ENCODE data around the gene ZNF490. TPM values are rescaled to one million over a fixed set of nuclear protein-coding genes. Genes with fewer than 3 reads are reported as not detected.
A peak's percentile ranks its signal among the peaks of the same experiment; 100 is the strongest.
"Not testable (repeated sequence)": the region's sequence is repeated elsewhere in the genome, so short reads cannot be mapped to it uniquely, and the experiment has no call there.

The ZNF490 gene
- total RNA-seq, 1 donor from 2014 or later = 5.2 TPM

DNA sequence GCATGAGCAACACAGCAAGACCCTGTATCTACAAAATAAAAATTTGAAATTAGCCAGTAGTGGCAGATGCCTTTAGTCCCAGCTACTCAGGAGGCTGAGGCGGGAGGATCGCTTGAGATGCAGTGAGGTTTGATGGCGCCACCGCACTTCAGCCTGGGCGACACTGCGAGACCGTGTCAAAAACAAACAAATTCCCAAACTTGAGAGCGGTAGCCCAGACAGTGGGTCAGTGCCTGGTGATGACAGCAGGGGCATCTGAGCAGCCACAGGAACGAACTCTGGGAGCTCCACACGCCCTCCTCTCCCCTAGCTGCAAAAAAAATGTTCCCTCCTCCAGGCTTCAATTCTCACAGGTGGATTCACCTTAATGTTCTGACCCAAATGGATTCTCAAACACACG, 14.1 kb downstream of the ZNF490 start:
- Histone ChIP-seq H3K4me1 (ENCODE audit: control insufficient read depth in 3 of 3, insufficient read depth in 3 of 3, low read length in 3 of 3) (no peaks in the 10 kb centered on the region), H3K27ac (ENCODE audit: low read depth, low read length) (no peak overlapping the region), H3K9me3 (ENCODE audit: control insufficient read depth in 3 of 3, low read length in 3 of 3) (no peaks in the 10 kb centered on the region), H3K36me3 (ENCODE audit: control insufficient read depth in 3 of 3, insufficient read depth in 3 of 3, low read length in 3 of 3) (peaks cover 0 to 4% (median 2%) of the 10 kb centered on the region in 3 donors), H3K4me3 (ENCODE audit: low read length in 3 of 3) (no peak overlapping the region), H3K27me3 (ENCODE audit: control insufficient read depth in 3 of 3, insufficient read depth in 3 of 3, low read length in 3 of 3) (no peaks in the 10 kb centered on the region), H3K9ac (ENCODE audit: low read depth in 1 of 3, low read length in 3 of 3) (no peak overlapping the region)

DNA sequence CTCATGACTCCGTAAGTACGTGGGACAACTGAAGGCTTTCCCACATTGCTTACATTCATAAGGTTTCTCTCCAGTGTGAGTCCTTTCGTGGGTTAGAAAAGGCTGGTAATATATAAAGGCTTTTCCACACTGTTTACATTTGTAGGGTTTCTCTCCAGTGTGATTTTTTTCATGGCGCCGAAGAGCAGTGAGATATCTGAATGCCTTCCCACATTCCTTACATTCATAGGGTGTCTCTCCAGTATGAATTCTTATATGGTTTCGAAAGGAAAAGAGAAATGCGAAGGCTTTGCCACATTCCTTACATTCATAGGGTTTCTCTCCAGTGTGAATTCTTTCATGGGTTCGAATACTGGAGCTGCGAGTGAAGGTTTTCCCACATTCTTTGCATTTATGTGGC, 29.5 kb downstream of the ZNF490 start:
- Histone ChIP-seq H3K27ac (ENCODE audit: low read depth, low read length) (no peak overlapping the region), H3K27me3 (ENCODE audit: control insufficient read depth in 3 of 3, insufficient read depth in 3 of 3, low read length in 3 of 3) (no peaks in the 10 kb centered on the region), H3K9ac (ENCODE audit: low read depth in 1 of 3, low read length in 3 of 3) (no peak overlapping the region), H3K4me1 (ENCODE audit: control insufficient read depth in 3 of 3, insufficient read depth in 3 of 3, low read length in 3 of 3) (no peaks in the 10 kb centered on the region), H3K36me3 (ENCODE audit: control insufficient read depth in 3 of 3, insufficient read depth in 3 of 3, low read length in 3 of 3) (peaks cover 27 to 33% (median 31%) of the 10 kb centered on the region in 3 donors), H3K4me3 (ENCODE audit: low read length in 3 of 3) (peak overlapping the region in 1 of 3 donors; percentile 39), H3K9me3 (ENCODE audit: control insufficient read depth in 3 of 3, low read length in 3 of 3) (peaks cover 6 to 16% (median 14%) of the 10 kb centered on the region in 3 donors)

DNA sequence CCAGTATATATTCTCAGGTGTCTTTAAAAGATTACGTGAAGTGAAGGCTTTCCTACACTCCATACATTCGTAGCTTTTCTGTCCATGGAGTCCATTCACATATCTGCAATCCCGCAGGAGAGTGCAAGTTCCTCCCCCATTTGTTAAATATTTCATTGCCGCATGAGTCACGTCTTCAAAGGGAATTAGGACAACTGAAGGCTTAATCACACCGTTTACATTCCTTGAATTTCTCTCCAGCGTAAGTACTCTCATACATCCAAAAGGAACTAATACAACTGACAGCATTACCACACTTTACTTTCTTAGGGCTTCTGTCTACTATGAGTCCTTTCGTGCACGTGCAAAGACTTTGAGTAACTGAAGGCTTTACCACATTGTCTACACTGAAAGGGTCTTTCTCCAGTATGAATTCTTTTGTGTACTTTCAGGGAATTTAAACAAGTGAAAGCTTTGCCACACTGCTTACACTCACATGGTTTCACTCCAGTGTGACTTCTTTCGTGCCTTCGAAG, 30.4 kb downstream of the ZNF490 start:
- Histone ChIP-seq H3K27ac (ENCODE audit: low read depth, low read length) (no peak overlapping the region), H3K27me3 (ENCODE audit: control insufficient read depth in 3 of 3, insufficient read depth in 3 of 3, low read length in 3 of 3) (no peaks in the 10 kb centered on the region), H3K4me1 (ENCODE audit: control insufficient read depth in 3 of 3, insufficient read depth in 3 of 3, low read length in 3 of 3) (no peaks in the 10 kb centered on the region), H3K9ac (ENCODE audit: low read depth in 1 of 3, low read length in 3 of 3) (no peak overlapping the region), H3K9me3 (ENCODE audit: control insufficient read depth in 3 of 3, low read length in 3 of 3) (peaks cover 6 to 16% (median 14%) of the 10 kb centered on the region in 3 donors), H3K36me3 (ENCODE audit: control insufficient read depth in 3 of 3, insufficient read depth in 3 of 3, low read length in 3 of 3) (peaks cover 27 to 33% (median 31%) of the 10 kb centered on the region in 3 donors), H3K4me3 (ENCODE audit: low read length in 3 of 3) (no peak overlapping the region)

DNA sequence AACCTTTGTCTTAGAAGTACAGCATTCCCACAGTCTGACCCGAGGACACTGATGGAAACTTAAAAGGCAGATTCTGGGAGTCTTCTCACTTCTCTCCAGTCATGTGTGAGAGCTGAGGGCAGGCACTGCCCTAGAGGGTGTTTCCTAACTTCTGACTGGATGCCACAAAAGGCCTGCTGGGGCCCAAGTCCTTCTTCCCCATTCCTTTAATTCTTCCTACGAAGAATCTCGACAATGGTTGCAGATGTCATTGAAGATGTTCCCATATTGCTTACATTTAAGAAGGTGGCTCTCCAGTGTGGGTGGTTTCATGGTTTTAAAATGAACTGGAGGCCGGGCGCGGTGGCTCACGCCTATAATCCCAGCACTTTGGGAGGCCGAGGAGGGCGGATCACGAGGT, 32.0 kb downstream of the ZNF490 start:
- peaks cover 6 to 16% (median 14%) of the 10 kb centered on the region in 3 donors for H3K9me3 ChIP-seq (ENCODE audit: control insufficient read depth in 3 of 3, low read length in 3 of 3)

DNA sequence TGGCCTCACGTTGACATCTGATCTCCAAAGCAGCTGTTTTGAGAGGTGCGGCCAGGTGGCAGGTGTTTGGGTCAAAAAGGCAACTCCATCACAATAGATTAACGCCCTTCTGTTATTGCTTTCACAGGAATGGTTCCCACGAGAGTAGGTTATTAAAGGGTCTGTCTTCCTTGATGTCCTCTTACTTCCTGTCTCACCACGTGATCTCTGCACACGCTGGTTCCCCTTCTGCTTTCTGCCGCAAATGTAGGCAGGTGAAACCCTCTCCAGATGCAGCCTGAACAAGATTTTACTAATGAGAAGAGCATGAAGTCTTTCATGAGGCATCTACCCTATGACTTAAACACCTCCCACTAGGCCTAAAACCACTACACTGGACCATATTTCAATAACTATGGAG, 36.6 kb downstream of the ZNF490 start:
- H3K27me3 ChIP-seq (ENCODE audit: control insufficient read depth in 3 of 3, insufficient read depth in 3 of 3, low read length in 3 of 3) = no peaks in the 10 kb centered on the region
- peaks cover 5 to 11% (median 7%) of the 10 kb centered on the region in 3 donors for H3K36me3 ChIP-seq (ENCODE audit: control insufficient read depth in 3 of 3, insufficient read depth in 3 of 3, low read length in 3 of 3)
- peaks cover 0 to 4% (median 3%) of the 10 kb centered on the region in 3 donors for H3K9me3 ChIP-seq (ENCODE audit: control insufficient read depth in 3 of 3, low read length in 3 of 3)
- H3K9ac ChIP-seq (ENCODE audit: low read depth in 1 of 3, low read length in 3 of 3) = no peak overlapping the region
- no peak overlapping the region for H3K27ac ChIP-seq (ENCODE audit: low read depth, low read length)
- no peaks in the 10 kb centered on the region for H3K4me1 ChIP-seq (ENCODE audit: control insufficient read depth in 3 of 3, insufficient read depth in 3 of 3, low read length in 3 of 3)
- no peak overlapping the region for H3K4me3 ChIP-seq (ENCODE audit: low read length in 3 of 3)

More for the DNA sequence above, 32.0 kb downstream of the ZNF490 start:
- H3K9ac ChIP-seq (ENCODE audit: low read depth in 1 of 3, low read length in 3 of 3) = no peak overlapping the region
- H3K27ac ChIP-seq (ENCODE audit: low read depth, low read length) = no peak overlapping the region
- no peak overlapping the region for H3K4me3 ChIP-seq (ENCODE audit: low read length in 3 of 3)
- no peaks in the 10 kb centered on the region for H3K4me1 ChIP-seq (ENCODE audit: control insufficient read depth in 3 of 3, insufficient read depth in 3 of 3, low read length in 3 of 3)
- H3K36me3 ChIP-seq (ENCODE audit: control insufficient read depth in 3 of 3, insufficient read depth in 3 of 3, low read length in 3 of 3) = peaks cover 27 to 33% (median 31%) of the 10 kb centered on the region in 3 donors
- no peaks in the 10 kb centered on the region for H3K27me3 ChIP-seq (ENCODE audit: control insufficient read depth in 3 of 3, insufficient read depth in 3 of 3, low read length in 3 of 3)

DNA sequence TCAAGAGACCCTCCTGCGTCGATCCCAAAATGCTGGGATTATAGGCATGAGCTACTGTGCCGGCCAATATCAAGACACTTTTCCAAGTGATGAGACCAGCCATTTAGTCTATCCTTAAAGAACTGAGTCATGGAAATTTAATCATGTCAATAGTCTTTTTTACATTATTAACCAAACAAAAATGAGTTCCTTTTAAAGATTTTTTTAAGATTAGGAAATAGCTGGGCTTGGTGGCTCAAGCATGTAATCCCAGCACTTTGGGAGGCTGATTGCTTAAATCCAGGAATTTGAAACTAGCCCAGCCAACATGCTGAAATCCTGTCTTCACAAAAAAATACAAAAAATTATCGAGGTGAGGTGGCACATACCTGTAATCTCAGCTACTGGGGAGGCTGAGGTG, 42.7 kb downstream of the ZNF490 start:
- H3K9ac ChIP-seq (ENCODE audit: low read depth in 1 of 3, low read length in 3 of 3) = no peak overlapping the region
- H3K27ac ChIP-seq (ENCODE audit: low read depth, low read length) = no peak overlapping the region
- H3K9me3 ChIP-seq (ENCODE audit: control insufficient read depth in 3 of 3, low read length in 3 of 3) = no peaks in the 10 kb centered on the region
- no peaks in the 10 kb centered on the region for H3K36me3 ChIP-seq (ENCODE audit: control insufficient read depth in 3 of 3, insufficient read depth in 3 of 3, low read length in 3 of 3)
- no peak overlapping the region for H3K4me3 ChIP-seq (ENCODE audit: low read length in 3 of 3)
- H3K4me1 ChIP-seq (ENCODE audit: control insufficient read depth in 3 of 3, insufficient read depth in 3 of 3, low read length in 3 of 3) = peaks cover 0 to 2% (median 0%) of the 10 kb centered on the region in 3 donors
- H3K27me3 ChIP-seq (ENCODE audit: control insufficient read depth in 3 of 3, insufficient read depth in 3 of 3, low read length in 3 of 3) = no peaks in the 10 kb centered on the region

DNA sequence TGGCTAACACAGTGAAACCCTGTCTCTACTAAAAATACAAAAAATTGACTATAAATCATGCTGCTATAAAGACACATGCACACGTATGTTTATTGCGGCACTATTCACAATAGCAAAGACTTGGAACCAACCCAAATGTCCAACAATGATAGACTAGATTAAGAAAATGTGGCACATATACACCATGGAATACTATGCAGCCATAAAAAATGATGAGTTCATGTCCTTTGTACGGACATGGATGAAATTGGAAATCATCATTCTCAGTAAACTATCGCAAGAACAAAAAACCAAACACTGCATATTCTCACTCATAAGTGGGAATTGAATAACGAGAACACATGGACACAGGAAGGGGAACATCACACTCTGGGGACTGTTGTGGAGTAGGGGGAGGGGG, 44.2 kb downstream of the ZNF490 start:
- not testable (repeated sequence) for H3K27me3 ChIP-seq (ENCODE audit: control insufficient read depth in 3 of 3, insufficient read depth in 3 of 3, low read length in 3 of 3); H3K9ac ChIP-seq (ENCODE audit: low read depth in 1 of 3, low read length in 3 of 3); H3K4me1 ChIP-seq (ENCODE audit: control insufficient read depth in 3 of 3, insufficient read depth in 3 of 3, low read length in 3 of 3); H3K4me3 ChIP-seq (ENCODE audit: low read length in 3 of 3); H3K27ac ChIP-seq (ENCODE audit: low read depth, low read length); H3K36me3 ChIP-seq (ENCODE audit: control insufficient read depth in 3 of 3, insufficient read depth in 3 of 3, low read length in 3 of 3); H3K9me3 ChIP-seq (ENCODE audit: control insufficient read depth in 3 of 3, low read length in 3 of 3)

DNA sequence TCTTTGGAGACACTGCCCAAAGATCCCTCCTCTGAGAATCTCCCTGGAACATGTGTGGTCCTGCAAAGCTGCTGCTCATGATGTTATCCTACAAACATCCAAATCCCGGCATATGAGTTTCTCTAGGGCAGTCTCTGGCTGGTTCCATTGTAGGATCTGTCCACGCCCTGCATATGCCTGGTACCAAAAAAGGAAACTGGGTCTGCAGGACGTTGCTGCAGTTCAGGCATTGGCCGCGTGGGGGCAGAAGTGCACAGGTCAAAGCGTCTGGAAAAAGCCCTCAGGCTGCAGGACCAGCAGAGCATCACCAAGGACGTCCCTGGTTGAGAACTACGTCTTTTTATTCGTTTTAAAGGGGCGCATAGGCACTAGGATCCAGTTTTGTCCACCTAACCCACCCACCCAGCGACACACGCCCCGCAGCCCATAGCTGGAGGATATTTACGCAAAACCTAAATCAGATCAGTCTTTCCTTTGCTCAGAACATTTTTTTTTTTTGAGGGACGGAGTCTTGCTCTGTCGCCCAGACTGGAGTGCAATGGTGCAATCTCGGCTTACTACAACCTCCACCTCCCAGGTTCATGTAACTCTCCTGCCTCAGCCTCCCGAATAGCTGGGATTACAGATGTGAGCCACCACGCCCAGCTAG, 46.5 kb downstream of the ZNF490 start:
- Histone ChIP-seq H3K27ac (ENCODE audit: low read depth, low read length) (no peak overlapping the region), H3K4me3 (ENCODE audit: low read length in 3 of 3) (peak overlapping the region in 1 of 3 donors; percentile 9), H3K9me3 (ENCODE audit: control insufficient read depth in 3 of 3, low read length in 3 of 3) (no peaks in the 10 kb centered on the region), H3K9ac (ENCODE audit: low read depth in 1 of 3, low read length in 3 of 3) (no peak overlapping the region), H3K36me3 (ENCODE audit: control insufficient read depth in 3 of 3, insufficient read depth in 3 of 3, low read length in 3 of 3) (no peaks in the 10 kb centered on the region), H3K4me1 (ENCODE audit: control insufficient read depth in 3 of 3, insufficient read depth in 3 of 3, low read length in 3 of 3) (peaks cover 0 to 2% (median 0%) of the 10 kb centered on the region in 3 donors), H3K27me3 (ENCODE audit: control insufficient read depth in 3 of 3, insufficient read depth in 3 of 3, low read length in 3 of 3) (no peaks in the 10 kb centered on the region)

DNA sequence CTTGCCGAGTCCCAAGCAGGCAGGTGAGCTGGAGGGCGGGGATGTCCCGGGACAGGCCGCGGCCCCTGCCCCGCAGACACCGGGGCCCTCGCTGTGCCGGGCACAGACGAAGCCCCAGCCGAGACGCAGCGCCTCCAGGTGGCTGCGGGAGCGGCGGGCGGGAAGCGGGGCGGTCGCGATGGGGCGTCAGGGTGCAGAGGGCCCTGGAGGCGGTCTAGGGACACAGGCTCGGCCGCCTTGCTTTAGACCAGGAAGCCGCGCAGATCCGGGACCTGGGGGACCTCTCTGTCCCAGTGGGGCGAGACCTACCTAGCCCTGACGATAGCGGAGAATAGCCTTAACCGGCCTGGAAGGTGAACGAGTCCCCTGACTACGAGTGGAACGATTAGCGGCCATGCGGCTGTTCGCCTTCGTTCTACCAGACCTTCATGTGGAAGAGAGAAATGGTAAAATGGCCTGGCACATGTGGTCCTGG, 55.1 kb downstream of the ZNF490 start:
- no peak overlapping the region for H3K9ac ChIP-seq (ENCODE audit: low read depth in 1 of 3, low read length in 3 of 3)
- peaks cover 0 to 4% (median 0%) of the 10 kb centered on the region in 3 donors for H3K27me3 ChIP-seq (ENCODE audit: control insufficient read depth in 3 of 3, insufficient read depth in 3 of 3, low read length in 3 of 3)
- H3K36me3 ChIP-seq (ENCODE audit: control insufficient read depth in 3 of 3, insufficient read depth in 3 of 3, low read length in 3 of 3) = no peaks in the 10 kb centered on the region
- no peak overlapping the region for H3K27ac ChIP-seq (ENCODE audit: low read depth, low read length)
- H3K4me3 ChIP-seq (ENCODE audit: low read length in 3 of 3) = no peak overlapping the region
- no peaks in the 10 kb centered on the region for H3K9me3 ChIP-seq (ENCODE audit: control insufficient read depth in 3 of 3, low read length in 3 of 3)
- H3K4me1 ChIP-seq (ENCODE audit: control insufficient read depth in 3 of 3, insufficient read depth in 3 of 3, low read length in 3 of 3) = peaks cover 9% of the 10 kb centered on the region in 3 donors

DNA sequence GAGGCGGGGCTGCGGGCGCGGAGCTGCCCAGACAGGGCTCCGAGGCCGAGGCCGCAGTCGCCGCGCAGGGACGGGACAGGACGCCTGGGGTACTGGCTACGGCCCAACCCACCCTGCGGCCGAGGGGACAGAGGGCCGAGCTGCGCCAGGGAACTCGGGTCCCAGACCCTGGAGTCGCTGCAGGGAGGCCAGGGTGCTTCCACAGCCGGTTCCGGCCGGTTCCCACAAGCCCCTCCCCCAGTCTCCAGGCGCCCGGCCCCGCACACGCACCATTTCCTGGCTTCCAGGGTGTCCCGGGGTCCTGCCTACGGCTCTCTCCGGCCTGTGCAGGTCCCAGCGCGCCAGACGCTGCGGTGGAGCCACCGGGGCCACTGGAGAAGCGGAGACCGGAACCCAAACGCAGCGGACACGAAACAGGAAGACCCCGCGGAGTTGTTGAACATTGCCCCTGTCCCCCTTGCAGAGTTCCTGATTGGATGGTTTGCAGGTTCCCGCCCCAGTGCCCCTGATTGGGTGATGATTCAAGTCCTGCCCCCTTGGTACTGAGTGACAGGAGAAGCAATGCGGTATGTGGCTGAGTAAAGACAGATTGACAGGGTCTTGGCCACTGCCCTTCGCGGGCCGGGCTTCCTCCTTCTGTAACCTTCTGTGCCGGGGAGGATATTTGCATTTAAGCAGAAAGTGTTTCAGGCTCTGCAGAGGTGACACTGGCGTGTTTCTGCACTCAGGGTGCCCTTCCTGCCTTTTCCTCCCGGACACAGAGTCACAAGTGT, 59.4 kb downstream of the ZNF490 start, which contains the start of gene ZNF564:
TSS of gene ZNF564 (minus strand) at position 423 of the 773 bp plus-strand sequence. CDS start at position 273, 150 bp downstream.
- Histone ChIP-seq H3K27me3 (ENCODE audit: control insufficient read depth in 3 of 3, insufficient read depth in 3 of 3, low read length in 3 of 3) (peaks cover 0 to 4% (median 0%) of the 10 kb centered on the region in 3 donors), H3K4me3 (ENCODE audit: low read length in 3 of 3) (peak within 1 kb of the TSS; percentile 89 to 97 (median 90)), H3K9me3 (ENCODE audit: control insufficient read depth in 3 of 3, low read length in 3 of 3) (no peaks in the 10 kb centered on the region), H3K9ac (ENCODE audit: low read depth in 1 of 3, low read length in 3 of 3) (peak within 1 kb of the TSS; percentile 92 to 97 (median 94)), H3K4me1 (ENCODE audit: control insufficient read depth in 3 of 3, insufficient read depth in 3 of 3, low read length in 3 of 3) (peaks cover 20 to 25% (median 22%) of the 10 kb centered on the region in 3 donors), H3K27ac (ENCODE audit: low read depth, low read length) (peak within 1 kb of the TSS; percentile 97), H3K36me3 (ENCODE audit: control insufficient read depth in 3 of 3, insufficient read depth in 3 of 3, low read length in 3 of 3) (peaks cover 2 to 9% (median 3%) of the 10 kb centered on the region in 3 donors)

Measured in skeletal muscle tissue (tissue), 4 donors.